ENCODE data around the gene DEUP1.
"Not testable (repeated sequence)": the region's sequence is repeated elsewhere in the genome, so short reads cannot be mapped to it uniquely, and the experiment has no call there.

Gene DEUP1

DNA sequence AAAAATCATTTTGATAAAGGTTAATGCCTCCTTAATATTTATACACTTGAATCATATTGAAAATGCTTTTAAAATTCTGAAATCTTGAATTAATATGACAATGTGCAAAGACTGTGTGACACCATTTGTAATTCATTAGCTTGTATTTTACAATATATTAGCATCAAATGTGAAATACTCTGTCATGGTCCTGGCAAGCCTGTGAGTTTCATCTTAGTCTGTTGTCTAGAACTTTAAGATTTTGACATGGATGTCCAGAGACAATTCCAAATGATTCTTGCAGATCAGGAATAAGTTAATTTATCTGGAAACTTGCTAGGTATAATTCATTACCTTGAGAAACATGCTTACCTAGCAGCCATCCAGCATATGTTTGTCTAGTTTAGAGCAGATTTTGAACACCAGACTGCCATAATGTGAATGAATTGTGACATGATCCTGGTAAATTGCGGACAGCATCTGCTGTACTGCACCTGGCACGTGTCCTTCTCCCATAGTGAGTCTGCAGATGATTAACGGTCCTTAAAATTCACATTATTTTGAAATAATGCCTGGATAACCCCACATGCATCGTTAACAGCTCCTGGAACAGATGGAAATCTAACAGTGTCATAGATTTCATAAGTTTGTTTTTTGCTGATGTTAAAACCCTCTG is 34.5 kb upstream of the DEUP1 start (continued):
- TF ChIP-seq, protein P1, sequence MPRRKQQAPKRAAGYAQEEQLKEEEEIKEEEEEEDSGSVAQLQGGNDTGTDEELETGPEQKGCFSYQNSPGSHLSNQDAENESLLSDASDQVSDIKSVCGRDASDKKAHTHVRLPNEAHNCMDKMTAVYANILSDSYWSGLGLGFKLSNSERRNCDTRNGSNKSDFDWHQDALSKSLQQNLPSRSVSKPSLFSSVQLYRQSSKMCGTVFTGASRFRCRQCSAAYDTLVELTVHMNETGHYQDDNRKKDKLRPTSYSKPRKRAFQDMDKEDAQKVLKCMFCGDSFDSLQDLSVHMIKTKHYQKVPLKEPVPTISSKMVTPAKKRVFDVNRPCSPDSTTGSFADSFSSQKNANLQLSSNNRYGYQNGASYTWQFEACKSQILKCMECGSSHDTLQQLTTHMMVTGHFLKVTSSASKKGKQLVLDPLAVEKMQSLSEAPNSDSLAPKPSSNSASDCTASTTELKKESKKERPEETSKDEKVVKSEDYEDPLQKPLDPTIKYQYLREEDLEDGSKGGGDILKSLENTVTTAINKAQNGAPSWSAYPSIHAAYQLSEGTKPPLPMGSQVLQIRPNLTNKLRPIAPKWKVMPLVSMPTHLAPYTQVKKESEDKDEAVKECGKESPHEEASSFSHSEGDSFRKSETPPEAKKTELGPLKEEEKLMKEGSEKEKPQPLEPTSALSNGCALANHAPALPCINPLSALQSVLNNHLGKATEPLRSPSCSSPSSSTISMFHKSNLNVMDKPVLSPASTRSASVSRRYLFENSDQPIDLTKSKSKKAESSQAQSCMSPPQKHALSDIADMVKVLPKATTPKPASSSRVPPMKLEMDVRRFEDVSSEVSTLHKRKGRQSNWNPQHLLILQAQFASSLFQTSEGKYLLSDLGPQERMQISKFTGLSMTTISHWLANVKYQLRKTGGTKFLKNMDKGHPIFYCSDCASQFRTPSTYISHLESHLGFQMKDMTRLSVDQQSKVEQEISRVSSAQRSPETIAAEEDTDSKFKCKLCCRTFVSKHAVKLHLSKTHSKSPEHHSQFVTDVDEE (CRISPR knock-in tag; IDR thresholded peaks at IDR 0.05), result no peak

DNA sequence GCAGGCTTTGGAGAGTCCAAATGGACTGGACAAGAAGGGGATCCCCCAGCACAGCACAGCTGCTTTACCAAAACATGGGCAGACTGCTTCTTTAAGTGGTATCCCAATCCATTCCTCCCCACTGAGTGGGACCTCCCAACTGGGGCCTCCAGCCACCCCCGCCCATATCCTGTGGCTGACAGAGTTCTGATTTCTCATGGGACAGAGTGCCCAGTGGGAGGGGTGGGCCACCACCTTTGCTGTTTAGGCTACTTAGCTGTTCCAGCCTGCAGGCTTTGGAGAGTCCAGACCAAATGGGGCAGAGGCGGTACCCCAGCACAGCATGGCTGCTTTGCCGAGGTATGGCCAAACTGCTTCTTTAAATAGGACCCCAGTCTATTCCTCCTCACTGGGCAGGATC is 26.9 kb upstream of the DEUP1 start:
- TF ChIP-seq, protein P1 (CRISPR knock-in tag; IDR thresholded peaks at IDR 0.05), result no peak
- TF ChIP-seq ZNF8 (CRISPR knock-in tag; IDR thresholded peaks at IDR 0.05) (no peak), SNAI2 (CRISPR knock-in tag; IDR thresholded peaks at IDR 0.05) (no peak), TCF4 (CRISPR knock-in tag; IDR thresholded peaks at IDR 0.05; ENCODE audit: borderline replicate concordance) (no peak), ISL1 (CRISPR knock-in tag; IDR thresholded peaks at IDR 0.05) (no peak), ESRRG (CRISPR knock-in tag; IDR thresholded peaks at IDR 0.05) (no peak), ZFP3 (CRISPR knock-in tag; IDR thresholded peaks at IDR 0.05) (no peak), ZNF565 (CRISPR knock-in tag; conservative IDR thresholded peaks at IDR 0.05; ENCODE audit: low read depth) (no peak), GLIS3 (CRISPR knock-in tag; IDR thresholded peaks at IDR 0.05) (no peak)
- TF ChIP-seq, protein P2, sequence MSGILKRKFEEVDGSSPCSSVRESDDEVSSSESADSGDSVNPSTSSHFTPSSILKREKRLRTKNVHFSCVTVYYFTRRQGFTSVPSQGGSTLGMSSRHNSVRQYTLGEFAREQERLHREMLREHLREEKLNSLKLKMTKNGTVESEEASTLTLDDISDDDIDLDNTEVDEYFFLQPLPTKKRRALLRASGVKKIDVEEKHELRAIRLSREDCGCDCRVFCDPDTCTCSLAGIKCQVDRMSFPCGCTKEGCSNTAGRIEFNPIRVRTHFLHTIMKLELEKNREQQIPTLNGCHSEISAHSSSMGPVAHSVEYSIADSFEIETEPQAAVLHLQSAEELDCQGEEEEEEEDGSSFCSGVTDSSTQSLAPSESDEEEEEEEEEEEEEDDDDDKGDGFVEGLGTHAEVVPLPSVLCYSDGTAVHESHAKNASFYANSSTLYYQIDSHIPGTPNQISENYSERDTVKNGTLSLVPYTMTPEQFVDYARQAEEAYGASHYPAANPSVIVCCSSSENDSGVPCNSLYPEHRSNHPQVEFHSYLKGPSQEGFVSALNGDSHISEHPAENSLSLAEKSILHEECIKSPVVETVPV (CRISPR knock-in tag; IDR thresholded peaks at IDR 0.05), result no peak
- TF ChIP-seq, protein P3, sequence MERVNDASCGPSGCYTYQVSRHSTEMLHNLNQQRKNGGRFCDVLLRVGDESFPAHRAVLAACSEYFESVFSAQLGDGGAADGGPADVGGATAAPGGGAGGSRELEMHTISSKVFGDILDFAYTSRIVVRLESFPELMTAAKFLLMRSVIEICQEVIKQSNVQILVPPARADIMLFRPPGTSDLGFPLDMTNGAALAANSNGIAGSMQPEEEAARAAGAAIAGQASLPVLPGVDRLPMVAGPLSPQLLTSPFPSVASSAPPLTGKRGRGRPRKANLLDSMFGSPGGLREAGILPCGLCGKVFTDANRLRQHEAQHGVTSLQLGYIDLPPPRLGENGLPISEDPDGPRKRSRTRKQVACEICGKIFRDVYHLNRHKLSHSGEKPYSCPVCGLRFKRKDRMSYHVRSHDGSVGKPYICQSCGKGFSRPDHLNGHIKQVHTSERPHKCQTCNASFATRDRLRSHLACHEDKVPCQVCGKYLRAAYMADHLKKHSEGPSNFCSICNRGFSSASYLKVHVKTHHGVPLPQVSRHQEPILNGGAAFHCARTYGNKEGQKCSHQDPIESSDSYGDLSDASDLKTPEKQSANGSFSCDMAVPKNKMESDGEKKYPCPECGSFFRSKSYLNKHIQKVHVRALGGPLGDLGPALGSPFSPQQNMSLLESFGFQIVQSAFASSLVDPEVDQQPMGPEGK (CRISPR knock-in tag; IDR thresholded peaks at IDR 0.05; ENCODE audit: borderline replicate concordance), result no peak
- TF ChIP-seq, protein P4, sequence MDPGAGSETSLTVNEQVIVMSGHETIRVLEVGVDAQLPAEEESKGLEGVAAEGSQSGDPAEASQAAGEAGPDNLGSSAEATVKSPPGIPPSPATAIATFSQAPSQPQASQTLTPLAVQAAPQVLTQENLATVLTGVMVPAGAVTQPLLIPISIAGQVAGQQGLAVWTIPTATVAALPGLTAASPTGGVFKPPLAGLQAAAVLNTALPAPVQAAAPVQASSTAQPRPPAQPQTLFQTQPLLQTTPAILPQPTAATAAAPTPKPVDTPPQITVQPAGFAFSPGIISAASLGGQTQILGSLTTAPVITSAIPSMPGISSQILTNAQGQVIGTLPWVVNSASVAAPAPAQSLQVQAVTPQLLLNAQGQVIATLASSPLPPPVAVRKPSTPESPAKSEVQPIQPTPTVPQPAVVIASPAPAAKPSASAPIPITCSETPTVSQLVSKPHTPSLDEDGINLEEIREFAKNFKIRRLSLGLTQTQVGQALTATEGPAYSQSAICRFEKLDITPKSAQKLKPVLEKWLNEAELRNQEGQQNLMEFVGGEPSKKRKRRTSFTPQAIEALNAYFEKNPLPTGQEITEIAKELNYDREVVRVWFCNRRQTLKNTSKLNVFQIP (CRISPR knock-in tag; IDR thresholded peaks at IDR 0.05; ENCODE audit: borderline replicate concordance, low read depth), result no peak
- ATAC-seq, result no peak

DNA sequence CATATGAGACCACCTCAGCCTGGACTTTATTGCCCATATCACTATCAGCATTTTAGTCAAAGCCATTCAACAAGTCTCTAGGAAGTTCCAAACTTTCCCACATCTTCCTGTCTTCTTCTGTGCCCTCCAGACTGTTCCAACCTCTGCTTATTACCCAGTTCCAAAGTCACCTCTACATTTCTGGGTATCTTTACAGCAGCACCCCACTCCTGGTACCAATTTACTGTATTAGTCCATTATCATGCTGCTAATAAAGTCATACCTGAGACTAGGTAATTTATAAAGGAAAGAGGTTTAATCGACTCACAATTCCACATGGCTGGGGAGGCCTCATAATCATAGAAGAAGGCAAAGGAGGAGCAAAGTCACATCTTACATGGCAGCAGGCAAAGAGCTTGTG is 16.1 kb upstream of the DEUP1 start:
- ATAC-seq, result not testable (repeated sequence)

DNA sequence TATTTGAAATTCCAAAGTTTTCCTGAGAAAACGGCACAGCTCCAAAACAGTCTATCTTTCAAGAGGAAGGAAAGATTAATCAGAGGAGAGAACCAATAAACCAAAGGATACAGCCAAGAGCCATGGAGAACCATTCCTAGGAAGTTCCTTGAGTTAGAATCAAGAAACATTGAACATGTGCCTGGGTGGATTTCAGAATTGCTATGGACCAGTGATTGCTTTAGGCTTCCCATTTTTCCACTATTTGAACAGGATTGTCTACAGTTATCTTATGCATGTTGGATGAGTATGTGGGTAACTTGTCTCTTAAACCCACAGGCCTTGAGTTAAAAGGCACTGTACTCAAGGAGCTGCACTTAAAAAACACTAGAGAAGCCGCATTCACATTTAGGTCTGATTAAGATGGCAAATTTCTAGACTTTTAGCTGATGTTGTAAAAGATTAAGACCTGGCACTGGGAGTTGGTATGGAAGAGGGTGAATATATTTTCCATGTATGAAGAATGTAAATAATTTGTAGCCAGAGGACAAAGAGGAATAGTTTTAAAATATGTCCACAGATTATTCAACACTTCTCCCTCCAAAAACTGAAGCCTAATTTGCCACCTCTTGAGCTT is 11.2 kb upstream of the DEUP1 start:
- ATAC-seq, result no peak
- TF ChIP-seq CSDC2 (CRISPR knock-in tag; IDR thresholded peaks at IDR 0.05) (no peak), TOX (CRISPR knock-in tag; IDR thresholded peaks at IDR 0.05; ENCODE audit: borderline replicate concordance) (no peak), ISL1 (CRISPR knock-in tag; IDR thresholded peaks at IDR 0.05) (no peak), ARNTL (CRISPR knock-in tag; IDR thresholded peaks at IDR 0.05; ENCODE audit: borderline replicate concordance, low read depth) (no peak), RARB (CRISPR knock-in tag; IDR thresholded peaks at IDR 0.05) (no peak), OSR1 (CRISPR knock-in tag; IDR thresholded peaks at IDR 0.05) (no peak), ZFP3 (CRISPR knock-in tag; IDR thresholded peaks at IDR 0.05) (no peak), ZNF70 (CRISPR knock-in tag; IDR thresholded peaks at IDR 0.05) (no peak), ZNF8 (CRISPR knock-in tag; IDR thresholded peaks at IDR 0.05) (no peak)
- TF ChIP-seq, protein P2 (CRISPR knock-in tag; IDR thresholded peaks at IDR 0.05), result no peak
- TF ChIP-seq, protein P4 (CRISPR knock-in tag; IDR thresholded peaks at IDR 0.05; ENCODE audit: borderline replicate concordance, low read depth), result no peak
- TF ChIP-seq, protein P5, sequence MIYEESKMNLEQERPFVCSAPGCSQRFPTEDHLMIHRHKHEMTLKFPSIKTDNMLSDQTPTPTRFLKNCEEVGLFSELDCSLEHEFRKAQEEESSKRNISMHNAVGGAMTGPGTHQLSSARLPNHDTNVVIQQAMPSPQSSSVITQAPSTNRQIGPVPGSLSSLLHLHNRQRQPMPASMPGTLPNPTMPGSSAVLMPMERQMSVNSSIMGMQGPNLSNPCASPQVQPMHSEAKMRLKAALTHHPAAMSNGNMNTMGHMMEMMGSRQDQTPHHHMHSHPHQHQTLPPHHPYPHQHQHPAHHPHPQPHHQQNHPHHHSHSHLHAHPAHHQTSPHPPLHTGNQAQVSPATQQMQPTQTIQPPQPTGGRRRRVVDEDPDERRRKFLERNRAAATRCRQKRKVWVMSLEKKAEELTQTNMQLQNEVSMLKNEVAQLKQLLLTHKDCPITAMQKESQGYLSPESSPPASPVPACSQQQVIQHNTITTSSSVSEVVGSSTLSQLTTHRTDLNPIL (CRISPR knock-in tag; IDR thresholded peaks at IDR 0.05; ENCODE audit: low read depth), result no peak
